ENCODE measurements around the gene PGP.

The PGP gene

GRCh38 chr16:2189252-2189893, 25.3 kb downstream of the PGP start:
- intact Hi-C loops (cut with DNase I): no loop called here

GRCh38 chr16:2188395-2188794, 26.2 kb downstream of the PGP start:
- intact Hi-C loops (cut with DNase I): no loop called here

More at GRCh38 chr16:2189252-2189893, 25.3 kb downstream of the PGP start:
- DNase-seq: no peak

GRCh38 chr16:2187212-2187611, 27.4 kb downstream of the PGP start:
- no peak for DNase-seq
- intact Hi-C loops (cut with DNase I): no loop called here

More at GRCh38 chr16:2188395-2188794, 26.2 kb downstream of the PGP start:
- no peak for DNase-seq

- DNase-seq: no peak
- intact Hi-C loops (cut with DNase I): no loop called here
Measured at GRCh38 chr16:2186505-2186904, 28.1 kb downstream of the PGP start.

GRCh38 chr16:2186064-2186463, 28.6 kb downstream of the PGP start:
- intact Hi-C loops (cut with DNase I): no loop called here

GRCh38 chr16:2184962-2185361, 29.7 kb downstream of the PGP start:
- DNase-seq: no peak
- intact Hi-C loops (cut with DNase I): no loop called here

More at GRCh38 chr16:2186064-2186463, 28.6 kb downstream of the PGP start:
- DNase-seq: no peak

GRCh38 chr16:2184346-2184745, 30.3 kb downstream of the PGP start:
- intact Hi-C loops (cut with DNase I): no loop called here
- DNase-seq: no peak

GRCh38 chr16:2183671-2184070, 31.0 kb downstream of the PGP start:
- intact Hi-C loops (cut with DNase I): no loop called here
- no peak for DNase-seq

- no peak for DNase-seq
- intact Hi-C loops (cut with DNase I): no loop called here
Measured at GRCh38 chr16:2181952-2182351, 32.7 kb downstream of the PGP start.

GRCh38 chr16:2180962-2181923, 33.4 kb downstream of the PGP start:
- intact Hi-C loops (cut with DNase I): no loop called here
- DNase-seq: no peak

- intact Hi-C loops (cut with DNase I): no loop called here
- DNase-seq: no peak
Measured at GRCh38 chr16:2180461-2180860, 34.2 kb downstream of the PGP start.

GRCh38 chr16:2179576-2179975, 35.1 kb downstream of the PGP start:
- intact Hi-C loops (cut with DNase I): no loop called here
- no peak for DNase-seq

- DNase-seq: no peak
- intact Hi-C loops (cut with DNase I): no loop called here
Measured at GRCh38 chr16:2179107-2179501, 35.5 kb downstream of the PGP start.

GRCh38 chr16:2178321-2179106, 36.1 kb downstream of the PGP start:
- intact Hi-C loops (cut with DNase I): no loop called here
- DNase-seq: no peak

GRCh38 chr16:2177561-2177960, 37.1 kb downstream of the PGP start:
- intact Hi-C loops (cut with DNase I): no loop called here
- DNase-seq: no peak

- intact Hi-C loops (cut with DNase I): no loop called here
Measured at GRCh38 chr16:2177101-2177500, 37.5 kb downstream of the PGP start.

GRCh38 chr16:2176047-2176446, 38.6 kb downstream of the PGP start:
- intact Hi-C loops (cut with DNase I): no loop called here

More at GRCh38 chr16:2177101-2177500, 37.5 kb downstream of the PGP start:
- DNase-seq: no peak

GRCh38 chr16:2175454-2175853, 39.2 kb downstream of the PGP start:
- intact Hi-C loops (cut with DNase I): no loop called here
- no peak for DNase-seq

More at GRCh38 chr16:2176047-2176446, 38.6 kb downstream of the PGP start:
- no peak for DNase-seq

GRCh38 chr16:2174396-2175131, 40.1 kb downstream of the PGP start:
- intact Hi-C loops (cut with DNase I): no loop called here
- DNase-seq: peak in 3 of 10 donors; percentile 60 to 91 (median 85)

GRCh38 chr16:2173916-2174315, 40.7 kb downstream of the PGP start:
- DNase-seq: no peak
- intact Hi-C loops (cut with DNase I): no loop called here

Measured in posterior cingulate gyrus (tissue), 11 donors.